Mononuclear cell (primary cell): Measurements from ENCODE around the gene PHKB. TPM values are rescaled to one million over a fixed set of nuclear protein-coding genes. Genes with fewer than 3 reads are reported as not detected.

Experiments used
- H3K27me3 ChIP-seq: 2 replicates; pipeline ENCODE4 v1.6.0; 2011; ENCODE audit warnings: low read length, control low read depth; ENCODE audit not compliant: insufficient read depth
- H3K4me1 ChIP-seq: 2 replicates; pipeline ENCODE4 v1.5.1; 2011; ENCODE audit warnings: mild to moderate bottlenecking, low read length, control low read depth; ENCODE audit not compliant: insufficient read depth
- H3K4me3 ChIP-seq: 2 replicates; pipeline ENCODE4 v1.5.1; 2011; ENCODE audit warnings: mild to moderate bottlenecking, low read length, moderate library complexity
- H3K9me3 ChIP-seq: 2 replicates; pipeline ENCODE4 v1.5.1; 2011; ENCODE audit warnings: low read depth, mild to moderate bottlenecking, control low read depth, low read length
- total RNA-seq: library from RNA; depleted of rRNA; stranded (reverse); fragments of >200 nt; gene quantifications from one replicate; pipeline ENCODE4 v1.2.3, GENCODE V29; 2012

The PHKB gene
- total RNA-seq, 1 donor: 52.1 TPM

DNA sequence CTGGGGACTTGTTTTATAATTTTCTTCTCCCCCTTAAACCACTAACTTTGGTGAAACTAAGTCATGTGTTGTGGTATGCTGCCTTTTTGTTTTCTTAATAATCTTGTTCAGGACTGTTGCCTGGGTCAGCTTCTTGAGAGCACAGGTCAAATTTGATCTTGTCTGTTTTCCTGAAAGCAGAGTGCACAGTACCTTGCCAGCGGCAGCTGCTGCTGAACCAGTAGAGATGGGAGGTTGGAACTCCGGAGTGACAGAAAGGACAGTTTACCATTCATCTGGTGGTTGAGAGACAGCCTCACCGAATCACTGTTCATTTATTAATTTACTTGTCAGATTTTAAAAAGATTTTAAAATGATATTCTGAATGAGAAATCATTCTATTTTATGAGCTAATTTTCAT lies 125.0 kb downstream of the PHKB start:
- Histone ChIP-seq H3K4me3 (no peak overlapping the region), H3K4me1 (no peaks in the 10 kb centered on the region), H3K27me3 (no peaks in the 10 kb centered on the region), H3K9me3 (no peaks in the 10 kb centered on the region)

DNA sequence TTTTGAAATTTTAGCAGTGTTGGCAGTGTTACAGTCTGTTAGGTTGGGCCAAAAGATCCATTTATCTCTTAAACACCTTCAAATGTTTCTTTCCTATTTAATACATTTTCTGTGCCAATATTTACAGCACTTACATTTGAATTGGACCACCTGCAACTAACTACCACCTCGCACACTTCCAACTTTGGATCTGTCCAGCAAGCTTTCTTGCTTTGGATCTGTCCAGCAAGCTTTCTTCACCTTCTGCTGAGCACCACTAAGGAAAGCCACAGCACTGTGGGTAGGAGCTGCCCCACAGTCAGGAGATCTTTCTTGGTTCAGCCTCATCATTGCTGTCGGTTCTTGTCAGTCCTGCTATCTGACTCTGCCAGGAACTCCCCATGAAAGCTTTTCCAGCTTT lies 129.3 kb downstream of the PHKB start:
- no peaks in the 10 kb centered on the region for H3K27me3 ChIP-seq
- H3K4me1 ChIP-seq: no peaks in the 10 kb centered on the region
- H3K9me3 ChIP-seq: no peaks in the 10 kb centered on the region
- no peak overlapping the region for H3K4me3 ChIP-seq

DNA sequence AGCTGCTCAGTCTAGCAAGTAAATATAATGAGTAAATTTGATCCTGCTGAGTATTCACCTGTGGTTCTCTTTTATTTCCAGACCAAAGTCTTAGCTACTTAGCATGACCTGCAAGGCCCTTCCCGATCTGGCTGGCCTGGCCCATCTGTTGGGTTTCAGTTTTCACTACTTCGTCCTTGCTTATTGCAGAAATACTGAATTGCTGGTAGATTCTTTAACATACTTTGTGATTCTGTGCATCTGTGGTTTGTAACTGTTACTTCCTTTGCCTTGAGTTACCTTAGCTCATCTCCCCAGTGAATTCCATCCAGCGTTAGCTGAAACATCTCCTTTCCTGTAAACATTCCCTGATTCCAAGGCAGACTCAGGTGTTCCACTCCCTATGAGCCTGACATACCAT lies 131.1 kb downstream of the PHKB start:
- no peak overlapping the region for H3K4me3 ChIP-seq
- H3K4me1 ChIP-seq: no peaks in the 10 kb centered on the region
- H3K27me3 ChIP-seq: no peaks in the 10 kb centered on the region
- no peaks in the 10 kb centered on the region for H3K9me3 ChIP-seq

DNA sequence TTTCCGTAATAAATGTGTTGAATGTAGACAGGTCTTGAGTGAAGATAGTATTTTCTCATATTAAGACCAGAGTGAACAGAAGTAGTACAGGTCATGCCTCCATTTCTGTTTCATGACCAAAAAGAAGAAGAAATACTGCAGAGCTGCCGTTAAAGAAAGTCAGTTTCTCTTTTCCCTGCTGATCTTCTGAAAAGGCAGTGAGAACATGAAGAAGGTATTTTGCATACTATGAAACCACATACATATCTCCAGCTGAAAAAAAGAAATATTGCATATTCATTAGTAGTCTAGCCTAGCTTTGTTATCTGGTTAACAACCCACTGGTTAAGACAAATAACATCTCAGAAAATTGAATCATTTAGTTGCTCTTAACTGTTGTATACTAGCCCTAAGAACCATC lies 138.4 kb downstream of the PHKB start:
- H3K4me3 ChIP-seq: no peak overlapping the region
- H3K9me3 ChIP-seq: no peaks in the 10 kb centered on the region
- no peaks in the 10 kb centered on the region for H3K4me1 ChIP-seq
- H3K27me3 ChIP-seq: no peaks in the 10 kb centered on the region

DNA sequence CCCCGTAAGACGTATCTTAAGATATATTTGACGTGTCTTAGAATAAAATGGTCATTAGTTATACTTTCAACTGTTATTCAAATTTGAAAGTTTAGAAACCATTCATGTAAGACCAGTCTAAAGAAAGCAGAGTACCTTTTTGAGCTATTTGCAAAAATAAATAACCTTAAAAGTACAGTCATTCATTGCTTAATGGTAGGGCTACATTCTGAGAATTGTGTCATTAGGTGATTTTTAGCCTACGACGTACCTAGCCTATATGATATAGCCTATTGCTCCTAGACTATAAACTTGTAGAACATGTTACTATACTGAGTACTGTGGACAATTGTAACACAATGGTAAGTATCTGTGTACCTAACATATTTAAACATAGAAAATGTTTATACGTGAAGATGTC lies 139.2 kb downstream of the PHKB start:
- no peak overlapping the region for H3K4me3 ChIP-seq
- no peaks in the 10 kb centered on the region for H3K27me3 ChIP-seq
- no peaks in the 10 kb centered on the region for H3K9me3 ChIP-seq
- no peaks in the 10 kb centered on the region for H3K4me1 ChIP-seq

DNA sequence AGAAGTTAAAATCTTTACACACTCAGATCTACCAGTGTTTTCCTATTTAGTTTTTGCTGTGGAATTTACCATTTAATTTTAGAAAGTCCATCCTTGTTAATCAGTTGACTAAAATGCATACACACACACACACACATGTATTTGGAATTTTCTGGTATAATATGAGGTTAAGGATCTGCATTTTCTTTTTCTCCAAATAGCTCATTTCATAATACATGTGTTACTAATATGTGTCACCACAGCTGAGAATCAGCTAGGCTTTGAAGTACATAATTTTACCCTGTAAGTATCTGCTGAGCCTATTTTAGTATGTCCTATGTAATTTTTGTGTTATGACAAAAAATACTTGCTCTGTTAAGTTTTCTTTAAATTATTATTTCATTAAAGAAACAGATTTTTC lies 143.2 kb downstream of the PHKB start:
- Histone ChIP-seq H3K9me3 (no peaks in the 10 kb centered on the region), H3K4me1 (no peaks in the 10 kb centered on the region), H3K27me3 (no peaks in the 10 kb centered on the region), H3K4me3 (no peak overlapping the region)

DNA sequence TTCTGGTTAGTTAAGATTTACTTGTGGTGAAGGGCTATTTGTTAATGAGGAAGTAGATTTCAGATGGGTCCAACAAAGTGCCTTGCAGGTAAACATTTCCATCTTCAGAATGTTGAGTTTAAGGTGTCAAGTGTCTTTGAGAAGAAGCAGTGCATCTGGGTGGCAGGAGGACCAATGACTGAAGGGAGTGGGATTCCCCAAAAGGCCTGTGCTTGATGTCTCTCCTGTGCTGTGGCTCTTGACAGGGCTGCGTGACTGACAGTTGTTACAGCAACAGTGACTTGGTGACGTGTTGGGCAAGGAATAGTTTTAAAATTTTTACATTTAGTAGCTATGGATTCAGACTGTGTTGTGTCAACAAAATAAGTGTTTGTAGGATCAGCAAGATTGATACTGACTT lies 149.9 kb downstream of the PHKB start:
- H3K9me3 ChIP-seq: no peaks in the 10 kb centered on the region
- H3K4me1 ChIP-seq: peaks cover 10% of the 10 kb centered on the region
- H3K4me3 ChIP-seq: no peak overlapping the region
- no peaks in the 10 kb centered on the region for H3K27me3 ChIP-seq

DNA sequence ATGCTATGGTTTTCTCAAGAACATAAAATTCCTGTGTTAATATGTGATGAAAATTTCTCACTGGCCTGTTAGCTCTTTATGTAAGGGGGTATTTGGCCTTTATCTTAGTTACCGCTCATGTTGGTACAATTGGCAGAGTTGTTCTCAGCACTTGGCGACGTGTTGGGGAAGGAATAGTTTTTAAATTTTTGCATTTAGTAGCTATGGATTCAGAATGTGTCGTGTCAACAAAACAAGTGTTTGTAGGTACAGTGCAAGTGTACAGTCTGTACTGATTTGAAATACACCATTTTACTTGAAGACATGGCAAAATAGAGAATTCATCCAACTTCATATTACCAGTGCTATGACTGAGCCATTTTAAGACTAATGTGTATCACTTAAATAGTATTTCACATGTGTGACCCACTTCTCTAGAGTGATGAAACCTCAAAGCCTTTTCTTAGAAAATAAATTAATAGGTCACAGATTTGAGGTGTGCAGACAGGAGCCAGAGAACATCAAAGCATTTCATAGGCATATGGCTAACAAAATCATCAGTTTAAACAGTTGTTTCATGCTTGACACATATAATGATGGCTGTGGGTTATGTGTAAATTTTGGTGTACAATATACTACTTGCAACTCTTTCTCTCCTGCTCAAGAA lies 150.8 kb downstream of the PHKB start:
- H3K27me3 ChIP-seq: no peaks in the 10 kb centered on the region
- H3K4me1 ChIP-seq: peaks cover 10% of the 10 kb centered on the region
- no peak overlapping the region for H3K4me3 ChIP-seq
- H3K9me3 ChIP-seq: no peaks in the 10 kb centered on the region

DNA sequence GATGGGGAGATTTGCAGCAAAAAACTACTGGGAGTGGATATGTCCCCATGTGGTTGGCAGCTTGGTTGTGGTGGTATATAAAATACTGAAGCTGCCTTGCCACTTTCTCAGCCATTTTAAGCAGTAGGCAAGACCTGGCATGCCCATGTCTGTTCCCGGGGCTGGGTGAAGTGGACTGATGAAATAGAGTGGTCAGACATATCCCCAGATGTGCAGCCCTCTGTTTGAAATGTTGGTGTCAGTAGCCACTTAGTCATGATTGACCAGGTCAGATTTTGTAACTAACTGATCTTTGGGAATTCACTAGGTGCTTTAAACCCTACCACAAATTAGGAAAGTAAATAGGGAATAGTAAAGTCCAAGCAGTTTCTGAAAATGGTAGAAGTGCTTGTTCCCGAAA lies 151.6 kb downstream of the PHKB start:
- Histone ChIP-seq H3K9me3 (no peaks in the 10 kb centered on the region), H3K4me1 (peaks cover 10% of the 10 kb centered on the region), H3K27me3 (no peaks in the 10 kb centered on the region), H3K4me3 (no peak overlapping the region)

DNA sequence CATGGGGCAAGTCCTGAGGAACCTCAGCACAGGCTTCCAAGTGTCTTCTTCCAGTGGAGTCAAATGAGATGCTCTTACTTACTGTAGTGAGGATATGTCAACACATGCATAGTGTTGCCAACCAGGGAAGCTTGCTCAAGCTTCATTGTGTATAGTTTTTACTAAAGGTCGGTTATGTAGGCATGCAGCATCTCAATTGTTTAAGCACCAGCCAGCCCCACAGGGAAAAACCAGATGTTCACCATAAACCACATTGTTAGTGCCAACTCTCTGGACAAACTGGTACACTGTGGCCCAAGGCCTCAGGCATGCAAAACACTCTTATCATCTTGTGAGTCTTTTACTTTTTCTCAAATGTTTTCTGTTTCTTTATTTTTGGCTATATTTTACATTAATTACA lies 152.1 kb downstream of the PHKB start:
- Histone ChIP-seq H3K4me3 (no peak overlapping the region), H3K4me1 (peaks cover 10% of the 10 kb centered on the region), H3K9me3 (no peaks in the 10 kb centered on the region), H3K27me3 (no peaks in the 10 kb centered on the region)

DNA sequence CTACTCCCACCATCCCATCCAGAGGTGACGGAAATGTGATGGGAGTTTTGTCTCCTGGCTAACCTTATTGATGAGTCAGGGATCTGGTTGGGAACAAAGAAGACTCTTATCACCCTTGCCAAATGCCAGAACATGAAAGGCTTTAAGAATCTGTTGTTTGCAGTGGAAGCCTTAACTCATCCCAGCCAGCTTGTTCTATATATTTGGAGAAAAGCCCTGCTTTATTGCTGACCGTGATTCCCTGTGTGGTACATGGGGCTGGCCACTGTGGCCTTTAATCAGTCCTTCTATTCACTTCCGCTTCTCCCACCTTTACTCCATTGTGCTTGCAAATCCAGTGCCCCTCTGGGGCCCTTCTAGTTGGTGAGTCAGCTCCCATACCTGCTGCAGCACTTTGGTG lies 156.6 kb downstream of the PHKB start:
- Histone ChIP-seq H3K27me3 (no peaks in the 10 kb centered on the region), H3K4me1 (peaks cover 6% of the 10 kb centered on the region), H3K4me3 (no peak overlapping the region), H3K9me3 (no peaks in the 10 kb centered on the region)

DNA sequence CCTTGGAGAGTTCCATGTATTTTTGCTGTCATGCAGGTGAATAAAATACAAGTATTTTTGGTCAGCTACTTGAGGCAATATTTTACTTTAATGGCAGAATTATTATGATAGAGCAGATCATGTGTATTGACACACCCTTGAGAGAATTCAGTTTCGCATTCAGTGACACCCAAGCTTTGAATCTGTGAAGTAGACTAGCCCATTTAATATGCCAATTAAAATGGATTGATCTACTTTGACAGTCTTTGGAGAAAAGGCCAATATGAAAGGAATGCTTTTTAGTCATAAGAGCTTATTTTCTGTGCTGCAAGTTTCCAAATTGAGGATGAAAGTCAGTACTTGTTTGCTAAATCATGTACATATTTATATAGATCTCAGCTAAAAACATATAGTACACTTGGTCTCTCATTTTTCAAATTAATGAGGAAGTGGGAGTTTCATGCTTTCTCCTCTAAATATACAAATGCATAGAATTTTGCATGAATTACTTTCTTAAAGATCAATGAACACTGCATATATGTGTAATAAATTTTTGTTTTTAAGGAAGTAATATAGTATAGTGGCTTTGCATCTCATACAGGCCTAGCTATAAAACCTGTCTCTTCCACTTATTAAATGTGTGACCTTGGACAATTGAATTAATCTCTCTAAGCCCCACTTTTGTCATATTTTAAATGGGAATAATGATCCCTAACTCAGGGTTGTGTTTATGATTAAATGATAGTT lies 161.5 kb downstream of the PHKB start:
- Histone ChIP-seq H3K27me3 (no peaks in the 10 kb centered on the region), H3K4me3 (no peak overlapping the region), H3K9me3 (no peaks in the 10 kb centered on the region), H3K4me1 (peaks cover 6% of the 10 kb centered on the region)

DNA sequence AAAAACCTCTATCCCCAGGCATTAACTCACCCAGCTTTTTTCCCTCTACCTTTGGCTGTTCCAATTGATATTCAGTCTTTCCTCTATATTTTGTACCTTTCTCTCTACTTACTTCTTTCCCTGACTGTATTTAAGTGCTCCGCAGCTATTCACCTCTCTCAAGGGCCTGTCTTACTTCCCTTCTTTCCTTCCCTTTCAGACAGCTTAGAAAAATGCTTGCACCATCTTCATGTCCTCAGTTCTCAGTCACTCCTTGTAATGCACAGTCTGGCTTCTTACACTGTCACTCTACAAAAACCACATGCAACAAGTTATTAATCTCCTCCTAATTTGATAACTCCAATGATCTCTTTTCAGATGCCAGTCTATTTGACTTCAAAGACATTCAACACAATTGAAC lies 163.4 kb downstream of the PHKB start:
- H3K4me1 ChIP-seq: peaks cover 6% of the 10 kb centered on the region
- H3K4me3 ChIP-seq: no peak overlapping the region
- no peaks in the 10 kb centered on the region for H3K27me3 ChIP-seq
- H3K9me3 ChIP-seq: no peaks in the 10 kb centered on the region

DNA sequence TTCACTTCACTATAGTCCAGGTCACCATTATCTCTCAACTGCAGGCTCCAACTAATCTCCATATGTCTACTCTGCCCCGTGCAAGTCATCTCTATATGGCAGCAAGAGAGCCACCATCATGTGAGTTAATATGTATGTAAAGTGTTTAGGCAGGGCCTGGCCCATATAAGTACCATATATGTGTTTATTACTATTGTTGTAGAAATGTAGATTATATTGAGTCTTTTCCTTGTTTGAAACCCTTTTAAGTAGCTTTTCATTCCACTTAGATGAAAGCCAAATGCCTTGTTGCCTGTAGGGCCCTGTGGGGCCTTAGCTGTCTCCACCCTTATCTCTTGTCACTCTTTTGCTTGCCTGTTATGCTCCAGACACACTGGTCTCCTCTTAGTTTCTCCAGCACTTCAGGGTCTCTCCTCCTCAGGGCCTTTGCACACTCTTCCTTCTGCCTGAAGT lies 164.0 kb downstream of the PHKB start:
- H3K4me3 ChIP-seq: no peak overlapping the region
- H3K9me3 ChIP-seq: no peaks in the 10 kb centered on the region
- H3K4me1 ChIP-seq: peaks cover 6% of the 10 kb centered on the region
- no peaks in the 10 kb centered on the region for H3K27me3 ChIP-seq

DNA sequence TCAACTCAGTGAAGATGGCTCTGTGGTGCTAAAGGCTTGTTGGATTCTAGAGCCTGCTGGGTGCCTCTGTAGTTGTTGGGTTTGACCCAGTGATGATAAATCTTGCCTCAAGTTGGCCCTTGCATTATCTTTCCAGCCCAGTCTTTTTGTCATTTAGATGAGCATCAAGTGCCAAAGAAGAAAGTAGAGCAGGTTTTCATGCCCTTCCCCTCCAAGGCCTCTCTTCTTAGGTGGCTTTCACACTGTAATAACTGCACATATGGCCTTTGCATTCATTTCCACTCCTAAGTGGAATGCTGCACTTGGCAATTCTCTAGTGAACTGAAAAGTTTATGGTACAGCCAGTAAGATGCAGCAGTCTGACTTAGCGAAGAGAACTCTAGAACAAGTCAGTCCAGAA lies 165.1 kb downstream of the PHKB start:
- Histone ChIP-seq H3K9me3 (no peaks in the 10 kb centered on the region), H3K4me3 (no peak overlapping the region), H3K27me3 (no peaks in the 10 kb centered on the region), H3K4me1 (peaks cover 6% of the 10 kb centered on the region)

DNA sequence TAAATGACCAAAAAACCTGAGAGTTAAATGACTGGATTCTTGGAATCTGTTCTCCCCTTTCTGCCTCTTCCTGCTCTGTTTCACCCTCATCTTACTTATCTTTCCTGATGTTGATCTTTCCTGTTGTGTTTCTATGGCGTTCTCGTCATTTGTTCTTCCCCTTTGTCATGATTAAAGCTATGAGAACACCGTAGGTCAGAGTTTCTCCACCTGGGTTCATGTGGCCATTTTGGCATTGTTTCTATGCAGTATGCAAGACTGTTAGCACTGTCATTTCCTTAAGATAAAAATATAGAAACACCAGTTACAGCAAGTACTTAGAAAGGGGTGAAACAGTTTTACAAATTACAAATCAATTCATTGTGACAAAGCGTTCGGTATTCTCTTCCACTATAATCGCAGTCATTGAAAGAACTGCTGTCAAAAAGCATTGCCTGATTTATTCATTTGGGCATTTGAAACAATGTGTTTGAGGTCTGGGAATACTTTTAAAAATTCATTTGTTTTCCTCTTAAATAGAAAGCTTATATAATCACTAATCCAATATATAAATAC lies 166.0 kb downstream of the PHKB start:
- Histone ChIP-seq H3K4me3 (no peak overlapping the region), H3K27me3 (no peaks in the 10 kb centered on the region), H3K4me1 (peaks cover 6% of the 10 kb centered on the region), H3K9me3 (no peaks in the 10 kb centered on the region)
